ENCODE data around the gene ODF2. TPM values are rescaled to one million over a fixed set of nuclear protein-coding genes. Genes with fewer than 3 reads are reported as not detected.
A peak's percentile ranks its signal among the peaks of the same experiment; 100 is the strongest.

The ODF2 gene
- total RNA-seq, 1 experiment from 2014 or later, result 46.8 TPM

- ChIA-PET CTCF (no interaction called here), RAD21 (ENCODE audit: low non-redundant PET in 1 of 2, low total read pairs in 2 of 2, uncharacterized antibody in 2 of 2, unreplicated experiment in 2 of 2) (no interaction called here), POLR2A (no interaction called here)
- TSS peak; percentile 53 for BruUV-seq (replicated peaks)
- H3K9me2 ChIP-seq (ENCODE audit: insufficient read depth), result no peaks in the 10 kb centered on the region
- peaks cover 5 to 22% of the 10 kb centered on the region in 2 experiments; a peak in 3 of 4 replicates for H3K4me1 ChIP-seq (ENCODE audit: control insufficient read depth in 1 of 2, insufficient read depth in 2 of 2, low read length in 2 of 2)
- no peak overlapping the region; the same call in 1 of the 2 replicates for H3K27ac ChIP-seq (ENCODE audit: low read depth, low read length)
- H3K4me3 ChIP-seq (replicated peaks in 1 of 2; ENCODE audit: low read depth in 1 of 2, low read length in 2 of 2), result peak overlapping the region; percentile 82 to 85
- no peaks in the 10 kb centered on the region for H4K20me1 ChIP-seq (ENCODE audit: insufficient read depth)
- peaks cover 18% of the 10 kb centered on the region for H3K79me2 ChIP-seq (ENCODE audit: insufficient read depth, low read length)
- ATAC-seq, result no peak
- H3K9ac ChIP-seq (ENCODE audit: low read length), result peak overlapping the region; percentile 90
- H3K36me3 ChIP-seq (ENCODE audit: control insufficient read depth in 1 of 2, insufficient read depth in 2 of 2, low read length in 2 of 2), result peaks cover 13 to 19% of the 10 kb centered on the region in 2 experiments; a peak in 3 of 4 replicates
- peak overlapping the region; percentile 92 for H3K4me2 ChIP-seq (ENCODE audit: low read length)
- no peaks in the 10 kb centered on the region for H3K9me3 ChIP-seq (ENCODE audit: control insufficient read depth in 1 of 2, insufficient read depth in 1 of 2, low read depth in 1 of 2, low read length in 2 of 2)
- TF ChIP-seq REST (IDR thresholded peaks at IDR 0.05; ENCODE audit: low read depth), result no peak
- no peak for TF ChIP-seq POLR2A (IDR thresholded peaks at IDR 0.05; ENCODE audit: borderline replicate concordance, extremely low read depth, insufficient read depth, insufficient read length)
- TF ChIP-seq EZH2phosphoT487 (IDR thresholded peaks at IDR 0.05; ENCODE audit: borderline replicate concordance), result no peak
- TF ChIP-seq ZNF274 (IDR thresholded peaks at IDR 0.05; ENCODE audit: low read depth, low read length), result no peak
- no peak for TF ChIP-seq SP1 (IDR thresholded peaks at IDR 0.05; ENCODE audit: low read depth)
- no peak for TF ChIP-seq ZFX (IDR thresholded peaks at IDR 0.05)
- no peak for TF ChIP-seq CBX3 (IDR thresholded peaks at IDR 0.05; ENCODE audit: low read depth)
- TF ChIP-seq ELF1 (IDR thresholded peaks at IDR 0.05; ENCODE audit: borderline replicate concordance, low read depth), result no peak
- TF ChIP-seq SIN3A (IDR thresholded peaks at IDR 0.05; ENCODE audit: low read depth), result no peak
- no peaks in the 10 kb centered on the region for H3K27me3 ChIP-seq (ENCODE audit: insufficient read depth, low read length)
- no peak overlapping the region for H2AFZ ChIP-seq (ENCODE audit: low read depth, low read length, poor library complexity, severe bottlenecking)
- no peak for DNase-seq (ENCODE audit: low read depth, low spot score)
- intact Hi-C loops (cut with micrococcal nuclease), result loop anchor here (5.0 kb wide), 1 partner anchor 95 kb away; the partner anchor contains the start of gene SPTAN1
Measured at GRCh38 chr9:128457207-128457606, 1.4 kb downstream of the ODF2 start.
